ENCODE data around the gene POU2F3. TPM values are rescaled to one million over a fixed set of nuclear protein-coding genes. Genes with fewer than 3 reads are reported as not detected.

The POU2F3 gene
- total and polyA plus RNA-seq, 2 of the 13 experiments (the other 11 are each of a cell fraction or from before 2014, with no cell fraction given) = not detected

DNA sequence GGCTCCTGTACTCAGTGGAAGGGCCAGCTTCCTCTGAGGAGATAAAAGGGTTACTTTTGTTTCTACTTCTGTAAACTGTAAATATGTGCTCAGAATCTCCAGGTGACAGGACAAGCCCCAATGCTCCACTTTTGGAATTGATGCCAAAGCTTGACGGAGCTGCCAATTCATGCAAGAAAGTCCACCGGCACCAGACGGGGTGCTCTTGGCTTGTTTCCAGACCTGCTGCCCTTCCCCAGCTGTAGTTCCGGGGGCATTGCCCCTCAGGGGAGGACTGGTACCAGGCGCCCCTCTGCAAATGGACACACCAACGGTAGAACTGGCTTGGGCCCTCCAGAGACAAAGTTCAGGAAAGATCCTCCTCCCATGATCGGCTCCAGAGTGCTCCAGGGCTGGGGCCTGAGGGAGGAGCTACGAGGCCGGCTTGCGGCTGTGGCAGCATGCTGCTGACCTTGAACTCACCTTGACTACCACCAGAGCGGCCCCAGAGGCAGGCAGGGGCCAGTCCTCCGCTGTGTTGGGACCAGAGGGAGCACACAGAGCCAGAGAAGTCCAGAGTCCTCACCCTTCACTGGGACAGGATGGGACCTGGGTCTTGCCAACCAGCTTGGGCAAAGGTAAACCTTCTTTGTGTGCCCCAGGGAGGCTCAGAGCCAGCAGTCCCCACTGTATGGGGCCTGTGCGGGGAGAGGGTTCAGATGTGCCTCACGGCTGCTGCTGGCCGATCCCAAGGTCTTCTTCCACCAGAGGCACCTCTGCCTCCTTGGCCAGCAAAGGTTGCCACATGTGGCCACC, 46.9 kb upstream of the POU2F3 start (continued):
- TF ChIP-seq ZNF3 (CRISPR knock-in tag; IDR thresholded peaks at IDR 0.05) (no peak), ARNT (IDR thresholded peaks at IDR 0.05) (no peak), AGO2 (optimal IDR thresholded peaks at IDR 0.05; ENCODE audit: low read depth, low read length) (no peak), BRCA1 (CRISPR knock-in tag; IDR thresholded peaks at IDR 0.05) (no peak), AGO1 (IDR thresholded peaks at IDR 0.05; ENCODE audit: low read depth, low read length, poor library complexity, severe bottlenecking) (no peak), NR2C2 (CRISPR knock-in tag; IDR thresholded peaks at IDR 0.05; ENCODE audit: borderline replicate concordance) (peak; percentile 77), MLXIP (CRISPR knock-in tag; IDR thresholded peaks at IDR 0.05; ENCODE audit: borderline replicate concordance) (no peak), MBNL3 (CRISPR knock-in tag; conservative IDR thresholded peaks at IDR 0.05) (no peak), GTF2F1 (IDR thresholded peaks at IDR 0.05; ENCODE audit: low read length) (no peak), FOXK1 (CRISPR knock-in tag; IDR thresholded peaks at IDR 0.05; ENCODE audit: borderline replicate concordance, low read depth) (0 out of 2 replicates have a peak, but pooled peaks have one; percentile 44), DR1 (CRISPR knock-in tag; IDR thresholded peaks at IDR 0.05) (no peak), SP140L (CRISPR knock-in tag; IDR thresholded peaks at IDR 0.05; ENCODE audit: borderline replicate concordance) (no peak), TBL1XR1 (IDR thresholded peaks at IDR 0.05; ENCODE audit: borderline replicate concordance, low read length, partially characterized antibody) (no peak), KMT2A (CRISPR knock-in tag; IDR thresholded peaks at IDR 0.05) (no peak), CEBPG (CRISPR knock-in tag; IDR thresholded peaks at IDR 0.05) (peak; percentile 26; the same call in 1 of the 2 replicates), ZC3H4 (CRISPR knock-in tag; IDR thresholded peaks at IDR 0.05; ENCODE audit: borderline replicate concordance) (no peak), IRX3 (CRISPR knock-in tag; IDR thresholded peaks at IDR 0.05; ENCODE audit: borderline replicate concordance, low read depth) (no peak), ZNF224 (CRISPR knock-in tag; IDR thresholded peaks at IDR 0.05) (no peak), EED (CRISPR knock-in tag; IDR thresholded peaks at IDR 0.05) (no peak), PAXIP1 (CRISPR knock-in tag; conservative IDR thresholded peaks at IDR 0.05) (peak; percentile 90), ISL2 (CRISPR knock-in tag; IDR thresholded peaks at IDR 0.05) (peak; percentile 73), REXO4 (CRISPR knock-in tag; IDR thresholded peaks at IDR 0.05; ENCODE audit: borderline replicate concordance) (no peak), ZC3H13 (CRISPR knock-in tag; IDR thresholded peaks at IDR 0.05) (no peak), AKAP8 (CRISPR knock-in tag; IDR thresholded peaks at IDR 0.05) (no peak), JUN (CRISPR knock-in tag; IDR thresholded peaks at IDR 0.05) (no peak), STAT5B (CRISPR knock-in tag; IDR thresholded peaks at IDR 0.05) (no peak)
